ENCODE measurements around the gene TACSTD2.
"Not testable (repeated sequence)": the region's sequence is repeated elsewhere in the genome, so short reads cannot be mapped to it uniquely, and the experiment has no call there.

TACSTD2 gene, protein sequence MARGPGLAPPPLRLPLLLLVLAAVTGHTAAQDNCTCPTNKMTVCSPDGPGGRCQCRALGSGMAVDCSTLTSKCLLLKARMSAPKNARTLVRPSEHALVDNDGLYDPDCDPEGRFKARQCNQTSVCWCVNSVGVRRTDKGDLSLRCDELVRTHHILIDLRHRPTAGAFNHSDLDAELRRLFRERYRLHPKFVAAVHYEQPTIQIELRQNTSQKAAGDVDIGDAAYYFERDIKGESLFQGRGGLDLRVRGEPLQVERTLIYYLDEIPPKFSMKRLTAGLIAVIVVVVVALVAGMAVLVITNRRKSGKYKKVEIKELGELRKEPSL

DNA sequence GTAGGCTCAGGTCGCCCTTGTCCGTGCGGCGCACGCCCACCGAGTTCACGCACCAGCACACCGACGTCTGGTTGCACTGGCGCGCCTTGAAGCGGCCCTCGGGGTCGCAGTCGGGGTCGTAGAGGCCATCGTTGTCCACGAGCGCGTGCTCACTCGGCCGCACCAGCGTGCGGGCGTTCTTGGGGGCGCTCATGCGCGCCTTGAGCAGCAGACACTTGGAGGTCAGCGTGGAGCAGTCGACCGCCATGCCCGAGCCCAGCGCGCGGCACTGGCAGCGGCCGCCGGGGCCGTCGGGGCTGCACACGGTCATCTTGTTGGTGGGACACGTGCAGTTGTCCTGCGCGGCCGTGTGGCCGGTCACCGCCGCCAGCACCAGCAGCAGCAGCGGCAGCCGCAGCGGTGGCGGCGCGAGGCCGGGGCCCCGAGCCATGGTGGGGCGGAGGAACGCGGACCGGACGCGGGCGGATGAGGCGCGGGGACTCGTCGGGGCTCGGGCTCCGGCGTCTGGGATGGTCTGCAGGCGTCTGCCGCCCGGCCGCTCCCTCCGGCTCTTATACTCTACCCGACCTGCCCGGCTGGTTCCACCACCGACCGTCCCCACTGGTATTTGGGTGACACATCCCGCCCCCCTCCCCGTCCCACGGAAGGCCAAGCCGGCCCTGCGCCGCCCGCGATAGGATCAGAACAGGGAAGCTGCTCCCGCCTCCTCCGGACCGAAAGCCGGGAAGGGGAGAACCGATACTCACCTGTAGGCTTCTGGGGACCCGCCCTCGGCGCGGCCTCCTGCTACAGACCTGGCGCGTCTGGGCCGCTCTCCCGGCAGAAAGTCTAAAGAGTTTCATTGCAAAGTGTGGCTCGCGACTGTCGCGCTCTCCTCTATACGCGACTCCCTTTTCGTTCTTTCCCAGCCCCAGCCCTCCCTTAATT, at the start of gene TACSTD2:
Gene TACSTD2, minus strand, starts transcription at position 526 of the 927 bp plus-strand sequence. Its CDS starts 96 bp downstream, at position 430.
- no peak for DNase-seq

DNA sequence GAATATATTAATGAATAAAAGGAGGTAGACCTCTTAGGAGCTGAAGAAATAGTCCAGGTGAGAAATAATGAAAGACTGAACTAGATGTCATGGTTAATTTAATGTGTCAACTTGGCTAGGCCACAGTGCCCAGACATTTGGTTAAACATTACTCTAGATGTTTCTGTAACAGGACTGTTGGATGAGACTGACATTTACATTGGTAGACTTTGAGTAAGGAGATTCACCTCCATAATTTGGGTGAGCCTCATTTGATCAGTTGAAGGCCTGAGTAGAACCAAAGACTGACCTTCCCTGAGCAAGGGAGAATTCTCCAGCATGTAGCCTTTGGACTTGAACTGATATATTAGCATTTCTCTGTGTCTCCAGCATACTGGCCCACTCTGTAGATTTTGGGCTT, 49.2 kb upstream of the TACSTD2 start:
- DNase-seq, result no peak

DNA sequence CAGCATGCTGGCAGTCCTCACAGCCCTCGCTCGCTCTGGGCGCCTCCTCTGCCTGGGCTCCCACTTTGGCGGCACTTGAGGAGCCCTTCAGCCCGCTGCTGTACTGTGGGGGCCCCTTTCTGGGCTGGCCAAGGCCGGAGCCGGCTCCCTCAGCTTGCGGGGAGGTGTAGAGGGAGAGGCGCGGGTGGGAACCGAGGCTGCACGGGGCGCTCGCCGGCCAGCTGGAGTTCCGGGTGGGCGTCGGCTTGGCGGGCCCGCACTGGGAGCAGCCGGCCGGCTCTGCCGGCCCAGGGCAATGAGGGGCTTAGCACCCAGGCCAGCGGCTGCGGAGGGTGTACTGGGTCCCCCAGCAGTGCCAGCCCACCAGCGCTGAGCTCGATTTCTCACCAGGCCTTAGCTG, 46.2 kb upstream of the TACSTD2 start:
- DNase-seq, result not testable (repeated sequence)

DNA sequence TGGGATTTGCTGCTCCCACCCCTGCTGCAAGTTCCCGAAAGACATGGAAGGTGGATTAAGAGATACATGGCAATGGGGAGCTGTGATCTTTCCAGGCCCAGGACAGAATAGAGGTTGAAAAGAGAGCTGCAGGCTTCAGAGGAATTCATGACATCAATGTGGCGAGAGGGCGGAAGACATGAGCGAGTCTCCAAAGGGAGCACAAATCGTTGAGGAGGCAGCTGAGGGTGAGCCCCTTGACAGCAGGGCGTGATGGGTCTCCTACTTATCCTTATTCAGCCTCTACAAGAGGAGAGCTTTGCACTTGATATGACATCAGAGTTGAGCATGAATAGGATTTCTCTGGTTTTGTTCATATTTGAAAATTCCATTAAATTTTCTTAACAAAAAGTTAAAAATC, 45.5 kb upstream of the TACSTD2 start:
- DNase-seq, result no peak

DNA sequence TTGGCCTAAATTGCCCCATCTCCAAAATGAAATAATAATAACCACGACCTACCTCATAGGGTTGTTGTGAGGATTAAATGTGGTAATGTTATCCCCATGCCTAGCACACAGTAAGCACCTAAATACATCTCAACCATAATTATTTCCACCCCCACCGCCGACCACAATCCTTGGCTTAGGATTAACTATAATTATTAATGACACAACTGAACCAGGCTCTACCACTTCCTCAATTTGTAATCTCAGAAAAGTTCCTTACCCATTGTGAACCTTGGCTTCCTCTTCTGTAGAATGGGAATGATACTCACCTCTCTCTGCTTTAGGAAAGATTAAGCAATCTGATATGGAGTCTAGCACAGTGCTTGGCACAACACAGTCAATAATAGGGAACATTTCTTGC, 44.3 kb upstream of the TACSTD2 start:
- DNase-seq, result no peak

DNA sequence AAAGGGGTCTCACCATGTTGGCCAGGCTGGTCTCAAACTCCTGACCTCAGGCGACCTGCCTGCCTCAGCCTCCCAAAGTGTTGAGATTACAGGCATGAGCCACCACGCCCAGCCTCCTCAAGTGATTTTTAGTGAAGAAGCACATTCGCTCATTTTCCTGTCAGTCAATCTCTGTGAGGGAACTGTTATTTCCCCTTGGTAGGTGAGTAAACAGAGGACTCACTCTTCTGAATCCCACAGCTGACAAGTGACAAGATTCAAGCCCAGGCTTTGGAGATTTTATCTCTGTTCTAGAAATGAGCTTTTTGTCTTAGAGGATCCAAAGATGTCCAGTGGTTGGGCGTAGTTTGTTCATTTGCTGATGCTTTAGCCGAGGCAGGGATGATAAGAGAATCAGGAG, 43.9 kb upstream of the TACSTD2 start:
- no peak for DNase-seq

DNA sequence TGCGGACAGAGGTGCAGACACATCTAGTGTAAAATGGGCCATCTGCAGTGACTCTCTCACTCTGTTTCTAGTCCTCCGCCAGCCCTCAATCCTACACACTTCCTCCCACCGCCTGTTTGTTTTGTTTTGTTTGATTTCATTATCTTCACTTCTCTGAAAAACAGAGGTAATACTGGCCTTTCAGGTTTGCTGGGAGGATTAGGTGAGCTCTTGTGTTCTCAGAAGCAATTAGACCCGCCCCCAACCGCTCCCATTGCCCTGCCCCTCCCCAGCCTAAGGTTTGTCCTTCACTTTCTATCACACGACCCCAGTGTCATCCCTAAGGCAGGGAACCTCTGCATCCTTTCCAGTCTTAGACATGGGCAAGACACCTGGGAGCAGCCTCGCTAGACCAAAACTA, 43.2 kb upstream of the TACSTD2 start:
- DNase-seq, result no peak

DNA sequence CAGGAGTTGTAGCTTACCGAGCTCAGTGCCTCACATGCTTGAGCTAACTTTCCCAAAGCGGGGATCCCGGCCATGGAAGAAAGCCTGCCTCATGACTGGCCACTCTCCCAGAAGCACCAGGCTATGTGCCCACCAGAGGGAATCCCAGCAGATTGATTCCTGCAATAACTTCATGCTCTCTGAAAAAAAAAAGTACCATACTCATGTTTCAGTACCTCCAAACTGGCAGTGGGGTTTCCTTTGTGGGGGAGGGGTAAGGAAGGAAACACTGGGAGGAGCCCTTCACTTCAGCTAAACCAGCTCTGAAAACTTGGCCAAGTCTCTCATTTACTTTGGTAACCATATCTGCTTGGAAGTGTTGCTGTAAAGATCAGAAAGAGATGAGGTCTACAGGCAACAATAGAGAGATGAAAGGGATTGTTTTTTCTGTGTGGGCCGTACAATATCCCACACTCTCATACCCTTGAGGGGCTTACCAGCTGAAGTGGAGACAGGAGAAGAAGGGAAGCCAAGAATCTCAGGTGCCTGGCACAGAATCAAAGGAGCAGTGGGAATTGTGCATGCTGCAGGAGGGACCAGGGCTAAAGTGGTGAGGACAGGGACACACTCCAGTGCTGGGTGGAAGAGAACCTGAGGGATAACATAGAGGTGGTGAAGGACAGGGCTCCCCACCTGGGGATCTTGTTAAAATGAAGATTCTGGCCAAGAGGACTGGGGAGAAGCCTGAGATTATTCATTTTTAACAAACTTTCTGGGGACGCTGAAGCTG, 42.4 kb upstream of the TACSTD2 start:
- DNase-seq, result no peak

DNA sequence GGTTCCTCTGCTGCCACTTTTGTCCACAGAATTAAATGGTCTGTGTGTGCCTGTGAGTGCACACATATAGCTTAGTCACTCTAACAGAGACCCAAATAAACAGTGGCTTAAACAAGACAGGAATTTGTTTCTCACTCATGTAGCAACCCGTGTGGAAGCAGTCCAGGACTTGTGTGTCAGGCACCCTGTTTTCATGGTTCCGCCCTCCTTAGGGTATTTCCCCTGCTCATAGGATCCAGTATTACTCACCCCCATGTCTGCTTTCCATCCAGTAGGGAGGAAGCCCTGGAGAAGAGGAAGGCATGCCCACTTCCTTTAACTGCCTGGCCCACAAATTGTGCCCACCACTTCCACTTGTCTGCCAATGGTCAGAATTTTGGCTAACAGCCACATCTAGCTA, 41.3 kb upstream of the TACSTD2 start:
- DNase-seq, result no peak

DNA sequence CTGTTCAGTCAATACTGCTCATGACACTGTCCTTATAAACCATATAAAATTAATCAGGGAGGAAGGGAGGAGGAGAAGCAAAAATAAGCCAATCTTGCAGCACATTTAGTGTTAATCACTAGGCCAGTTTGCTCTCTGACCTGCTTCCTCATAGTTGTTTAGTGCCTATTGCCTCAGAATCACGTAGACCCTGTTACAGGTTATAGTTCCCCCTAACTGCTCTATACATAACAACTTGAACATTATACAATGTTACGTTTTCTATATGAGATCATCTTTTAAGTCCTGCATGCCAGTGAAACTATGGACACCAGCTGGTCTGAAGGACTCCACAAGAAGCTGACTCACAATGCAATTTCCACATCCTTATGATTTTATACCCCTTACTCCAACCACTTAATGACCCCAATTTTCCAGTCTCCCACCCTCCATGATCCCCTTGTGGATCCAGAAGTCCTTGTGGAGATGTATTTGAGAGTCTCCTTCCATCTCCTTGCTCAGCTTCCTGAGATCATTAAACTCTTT, 34.9 kb upstream of the TACSTD2 start:
- DNase-seq, result no peak

DNA sequence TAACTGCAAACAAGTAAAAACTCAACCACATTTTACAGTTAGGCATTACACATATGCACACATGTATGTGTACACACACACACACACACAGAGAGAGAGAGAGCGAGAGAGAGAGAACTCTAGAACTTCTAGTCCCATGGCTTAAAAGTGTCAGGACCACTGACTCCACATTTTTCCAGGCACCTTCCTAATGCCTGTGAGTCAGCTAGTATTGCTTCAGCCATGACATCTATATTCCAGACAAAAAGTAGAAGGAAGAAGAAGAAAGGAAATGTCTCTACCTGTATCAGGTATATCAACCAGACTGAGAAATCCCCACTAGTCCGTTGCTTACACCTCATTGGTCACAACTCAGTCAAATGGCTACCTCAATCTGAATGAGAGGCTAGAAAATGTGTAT, 31.9 kb upstream of the TACSTD2 start:
- no peak for DNase-seq

DNA sequence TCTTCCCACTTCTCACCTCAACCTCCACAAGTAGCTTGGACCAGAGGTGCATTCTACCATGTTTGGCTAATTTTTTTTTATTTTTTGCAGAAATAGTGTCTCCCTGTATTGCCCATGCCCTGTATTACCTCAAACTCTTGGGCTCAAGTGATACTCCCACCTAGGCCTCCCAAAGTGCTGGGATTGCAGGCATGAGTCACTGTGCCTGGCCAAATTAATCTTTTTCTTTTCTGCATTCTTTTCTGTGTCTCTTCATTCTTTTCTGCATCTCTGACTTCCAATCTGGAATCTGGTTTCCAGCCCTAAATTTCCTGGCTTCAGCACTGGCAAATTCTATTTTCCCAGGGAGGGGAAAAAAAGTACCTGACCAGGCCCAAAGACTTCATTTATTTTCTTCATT, 31.2 kb upstream of the TACSTD2 start:
- DNase-seq, result no peak

DNA sequence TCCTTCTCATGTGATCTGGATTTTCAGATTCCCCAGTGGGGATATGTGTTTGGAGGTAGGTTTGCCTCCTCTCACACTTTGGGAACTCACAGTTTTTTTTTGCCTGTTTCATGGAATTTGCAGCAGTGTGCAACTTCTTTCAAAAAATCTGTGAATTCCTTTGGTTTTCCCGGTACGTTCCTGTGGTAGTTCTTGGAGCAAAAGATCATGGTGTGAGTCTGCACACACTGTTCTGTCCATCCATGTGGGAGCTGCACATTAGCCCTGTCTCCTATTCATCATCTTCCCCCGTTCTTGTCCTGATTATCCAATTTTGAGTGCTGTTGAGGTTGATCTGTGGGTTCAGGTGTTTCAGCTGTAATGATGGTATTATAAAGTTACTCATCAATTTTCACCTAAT, 30.3 kb upstream of the TACSTD2 start:
- DNase-seq, result no peak

DNA sequence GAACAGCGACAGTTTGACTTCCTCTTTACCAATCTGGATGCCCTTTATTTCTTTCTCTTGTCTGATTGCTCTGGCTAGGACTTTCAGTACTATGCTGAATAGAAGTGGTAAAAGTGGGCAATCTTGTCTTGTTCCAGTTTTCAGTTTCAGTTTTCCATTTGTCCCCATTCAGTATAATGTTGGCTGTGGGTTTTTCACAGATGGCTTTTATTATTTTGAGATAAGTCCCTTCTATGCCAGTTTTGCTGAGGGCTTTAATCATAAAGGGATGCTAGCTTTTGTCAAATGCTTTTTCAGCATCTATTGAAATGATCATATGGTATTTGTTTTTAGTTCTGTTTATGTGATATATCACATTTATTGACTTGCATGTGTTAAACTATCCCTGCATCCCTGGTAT, 24.9 kb upstream of the TACSTD2 start:
- not testable (repeated sequence) for DNase-seq

DNA sequence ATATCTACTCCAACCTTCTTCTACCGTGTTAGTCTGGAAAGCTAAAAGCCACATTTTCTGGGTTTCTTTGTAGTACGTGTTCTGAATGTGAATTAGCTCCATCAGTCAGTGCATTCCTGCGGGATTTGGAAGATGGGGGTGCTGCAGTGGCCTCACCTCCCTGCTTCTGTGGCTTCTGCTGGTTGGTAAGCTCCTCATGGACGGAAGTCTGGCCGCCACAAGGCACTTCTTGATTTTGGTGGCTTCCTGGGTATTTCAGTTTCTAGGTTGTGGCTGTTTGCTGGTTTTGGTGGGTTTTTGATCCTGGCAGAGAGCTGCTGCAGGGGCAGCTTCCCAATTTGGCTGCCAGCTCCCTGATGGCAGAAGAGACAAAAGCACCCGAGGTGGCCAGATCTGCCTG, 20.9 kb upstream of the TACSTD2 start:
- DNase-seq, result no peak

DNA sequence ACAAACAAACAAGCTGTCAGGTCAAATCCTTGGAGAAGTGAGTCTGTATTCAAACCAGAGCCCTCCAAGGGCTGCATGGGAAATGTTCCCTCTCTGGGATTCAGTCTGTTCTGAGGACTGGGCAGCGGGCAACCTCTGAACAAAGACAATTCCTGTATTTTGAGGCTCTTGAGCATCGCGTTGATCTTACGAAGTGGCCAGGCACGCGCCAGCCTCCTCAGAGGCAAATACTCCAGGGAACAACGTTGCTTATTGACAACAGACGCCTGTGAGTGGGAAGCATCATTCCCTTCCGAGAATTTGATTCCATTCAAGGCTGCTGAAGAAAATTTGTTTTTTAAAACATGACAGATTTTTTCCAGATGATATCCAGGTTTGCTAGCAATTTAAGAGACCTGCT, 20.0 kb upstream of the TACSTD2 start:
- DNase-seq, result no peak

DNA sequence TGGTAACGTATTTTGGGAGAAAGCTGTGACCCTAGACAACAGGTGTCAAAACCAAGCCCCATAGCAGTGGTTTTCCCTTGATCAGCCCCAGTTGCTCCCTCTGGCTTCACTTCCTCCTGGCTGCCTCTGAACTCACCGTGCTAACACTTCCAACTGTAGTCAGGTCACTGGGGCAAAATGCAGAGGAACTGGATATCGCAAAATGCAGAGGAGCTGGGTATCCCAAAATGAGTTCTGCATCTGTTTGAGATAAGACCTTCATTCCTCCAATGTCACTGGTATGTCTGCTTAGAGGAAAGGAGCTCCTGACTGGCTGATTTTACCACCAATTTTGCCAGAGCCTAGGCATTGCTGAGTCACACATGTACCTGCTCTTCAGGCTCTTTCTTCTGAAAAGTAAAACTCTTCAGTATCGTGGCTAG, 19.6 kb upstream of the TACSTD2 start:
- no peak for DNase-seq

DNA sequence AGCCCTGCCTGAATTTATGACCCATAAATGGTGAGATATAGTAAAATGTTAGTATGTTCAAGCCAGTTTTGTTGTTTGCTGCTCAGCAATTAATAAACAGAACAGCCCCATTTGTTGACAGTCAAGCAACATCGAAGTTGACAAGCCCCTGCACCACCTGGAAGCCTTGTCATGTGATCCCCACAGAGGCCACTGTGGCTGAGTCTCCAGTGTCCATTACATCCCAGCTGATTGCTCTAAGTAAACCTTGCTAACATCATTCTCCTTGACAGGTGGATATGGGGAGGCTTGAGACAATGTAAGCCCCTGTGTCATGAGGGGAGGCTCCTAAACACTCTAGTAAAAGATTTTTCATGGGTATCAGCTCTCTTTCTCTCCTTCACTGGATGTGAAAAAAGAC, 17.5 kb upstream of the TACSTD2 start:
- DNase-seq, result no peak

DNA sequence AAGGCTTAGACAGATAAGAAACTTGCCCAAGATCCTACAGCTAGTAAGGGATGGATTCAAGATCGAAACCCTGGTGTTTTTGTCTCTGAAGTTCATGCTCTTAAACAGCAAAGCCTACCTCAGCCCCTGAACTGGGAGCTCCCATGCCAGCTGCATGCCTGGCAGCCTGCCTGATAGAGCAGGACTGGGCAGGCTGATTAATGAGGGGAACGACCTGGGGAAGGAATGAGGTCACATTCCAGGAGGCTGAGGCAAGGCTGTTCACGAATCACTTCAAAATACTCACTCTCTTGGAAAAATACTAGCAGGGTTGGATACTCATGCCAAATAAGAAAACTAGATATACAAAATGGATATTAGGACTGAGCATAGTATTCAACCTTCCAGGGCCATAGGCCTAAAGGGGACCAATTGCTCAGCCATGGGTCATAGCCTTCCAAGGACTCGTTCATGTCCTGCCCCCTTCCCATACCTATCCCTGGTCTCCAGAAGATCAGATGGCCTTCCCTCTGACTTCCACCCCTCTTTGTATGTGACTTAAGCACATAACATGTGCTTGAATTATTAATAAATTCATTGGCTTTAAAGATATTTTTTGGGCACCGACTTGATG, 15.6 kb upstream of the TACSTD2 start:
- no peak for DNase-seq

DNA sequence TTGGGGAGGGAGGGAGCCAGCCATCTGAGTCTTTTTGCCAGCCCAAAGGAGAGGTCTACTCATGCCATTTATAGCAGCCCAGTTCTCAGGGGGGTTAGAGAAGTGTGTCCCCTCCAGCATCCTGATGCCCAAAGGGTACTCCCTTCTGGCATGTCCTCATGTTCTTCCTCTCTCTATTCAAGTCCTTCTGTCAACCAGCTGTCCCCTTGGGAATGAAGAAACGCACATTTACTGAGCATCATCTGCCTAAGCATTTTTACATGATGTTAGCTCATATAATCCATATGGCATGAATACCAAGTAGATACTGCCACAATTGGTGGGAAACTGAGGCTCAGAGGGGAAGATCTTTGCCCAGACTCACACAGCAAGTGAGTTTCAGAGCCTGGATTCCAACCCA, 14.8 kb upstream of the TACSTD2 start:
- DNase-seq, result no peak

DNA sequence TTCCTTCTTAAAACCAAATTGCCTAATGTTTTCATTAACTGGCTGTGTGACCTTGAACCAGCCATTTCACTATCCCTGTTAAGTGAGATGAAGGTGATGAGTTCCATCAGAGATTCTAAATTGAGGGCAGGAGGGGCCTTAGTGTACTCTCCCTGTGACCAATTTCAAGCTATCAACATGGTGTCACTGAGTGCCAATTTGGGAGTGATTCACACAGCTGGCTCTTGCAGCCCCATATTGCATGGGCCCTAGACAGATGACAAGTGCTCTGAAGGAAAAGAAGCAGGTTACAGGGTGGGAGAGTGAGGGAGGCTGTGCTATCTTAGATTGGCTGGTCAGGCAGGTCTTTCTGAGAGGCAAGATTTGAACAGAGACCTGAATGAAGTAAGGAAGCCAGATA, 13.0 kb upstream of the TACSTD2 start:
- no peak for DNase-seq

DNA sequence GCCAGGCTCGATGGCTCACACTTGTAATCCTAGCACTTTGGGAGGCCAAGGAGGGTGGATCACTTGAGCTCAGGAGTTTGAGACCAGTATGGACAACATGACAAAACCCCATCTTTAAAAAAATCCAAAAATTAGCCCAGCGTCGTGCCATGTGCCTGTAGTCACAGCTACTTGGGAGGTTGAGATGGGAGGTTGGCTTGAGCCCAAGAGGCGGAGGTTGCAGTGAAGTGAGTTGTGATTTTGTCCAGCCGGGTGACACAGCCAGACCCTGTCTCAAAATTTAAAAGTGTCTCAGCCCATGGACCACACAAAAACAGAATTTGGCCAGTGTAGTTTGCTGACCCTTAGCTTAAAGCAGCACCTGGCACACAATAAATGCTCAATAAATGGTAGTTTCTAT, 11.3 kb upstream of the TACSTD2 start:
- DNase-seq, result no peak

DNA sequence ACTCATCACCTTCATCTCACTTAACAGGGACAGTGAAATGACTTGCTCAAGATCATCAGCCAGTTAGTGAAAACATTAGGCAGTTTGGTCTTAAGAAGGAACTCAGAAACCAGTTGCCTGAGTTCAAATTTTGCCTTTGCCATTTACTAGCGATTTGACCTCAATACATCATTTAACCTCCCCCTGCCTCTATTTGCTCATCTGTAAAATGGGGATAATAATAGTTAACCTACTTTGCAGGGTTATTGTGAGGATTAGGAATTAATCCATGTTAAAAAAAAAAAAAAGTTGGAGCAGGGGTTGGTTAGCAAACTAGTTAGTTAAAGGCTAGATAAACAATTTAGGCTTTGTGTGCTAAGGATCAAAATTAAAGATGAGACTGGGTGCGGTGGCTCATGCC, 10.6 kb upstream of the TACSTD2 start:
- DNase-seq, result no peak
